Astrocyte of the spinal cord (primary cell): ENCODE results near the gene BBS1.
A peak's percentile ranks its signal among the peaks of the same experiment; 100 is the strongest.
"Not testable (repeated sequence)": the region's sequence is repeated elsewhere in the genome, so short reads cannot be mapped to it uniquely, and the experiment has no call there.

Experiments used
- DNase-seq: peaks from one replicate; pipeline ENCODE4 v3.0.0; 2011; ENCODE audit warnings: low read depth, low spot score
- H3K4me3 ChIP-seq: 2 replicates; pipeline ENCODE4 v1.5.1; 2011; ENCODE audit warnings: low read depth, mild to moderate bottlenecking, low read length, moderate library complexity
- in situ Hi-C: cut with HindIII; loops from 2 replicates; pipeline ENCODE4 v1.10.0; 2017; ENCODE audit warnings: low sequenced_read_pairs
- TF ChIP-seq, protein P1 (sequence below): IDR thresholded peaks from 2 replicates; pipeline ENCODE4 v1.5.1; 2012; ENCODE audit warnings: low read depth, mild to moderate bottlenecking, low read length, inconsistent platforms

The BBS1 gene

DNA sequence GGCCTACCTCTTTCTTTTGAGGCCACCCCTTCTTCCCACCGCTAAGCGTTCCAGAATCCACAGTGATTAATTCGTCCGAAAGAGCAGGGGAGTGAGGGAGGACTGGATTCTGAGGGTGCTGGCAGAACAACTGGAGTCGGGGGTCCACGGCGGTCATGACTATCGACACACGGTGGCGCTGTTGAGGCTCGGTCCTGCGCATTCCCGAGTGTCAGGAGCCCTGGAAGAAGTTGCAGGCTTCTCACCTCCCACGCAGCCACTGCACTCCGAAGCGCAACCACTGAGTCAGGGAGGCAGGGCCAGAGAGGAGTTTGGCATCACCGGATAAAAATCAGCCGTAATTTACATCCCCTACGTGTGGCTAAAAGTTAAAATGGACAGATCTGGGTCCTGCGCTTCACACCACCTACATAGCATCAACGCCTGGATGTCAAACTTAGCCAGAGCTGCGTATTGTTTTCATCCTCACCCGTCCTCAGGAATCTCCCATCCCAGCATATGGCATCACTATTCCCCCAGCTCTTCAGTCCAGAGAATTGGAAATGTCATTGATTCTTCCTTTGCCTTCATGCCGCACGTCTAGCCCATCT, 68.7 kb downstream of the BBS1 start:
- H3K4me3 ChIP-seq = no peak overlapping the region
- in situ Hi-C loops = no loop called here

DNA sequence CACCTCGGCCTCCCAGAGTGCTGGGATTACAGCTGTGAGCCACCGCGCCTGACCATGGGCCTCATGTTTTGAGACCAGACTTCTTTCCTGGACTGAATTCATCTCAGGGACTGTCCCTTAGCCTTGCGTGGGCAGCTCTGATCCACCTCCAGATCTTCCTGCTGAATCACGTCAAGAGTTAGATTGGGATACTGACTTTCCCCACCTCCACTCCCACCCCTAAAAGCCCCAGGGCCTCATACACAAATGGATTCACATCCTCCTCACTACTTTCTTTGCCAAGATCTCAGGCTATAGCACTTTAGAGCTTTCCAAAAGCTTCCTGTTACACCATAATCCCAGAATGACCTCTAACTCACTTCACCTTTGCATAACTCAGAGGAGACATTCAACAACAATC, 70.4 kb downstream of the BBS1 start:
- in situ Hi-C loops = no loop called here
- TF ChIP-seq, protein P1, sequence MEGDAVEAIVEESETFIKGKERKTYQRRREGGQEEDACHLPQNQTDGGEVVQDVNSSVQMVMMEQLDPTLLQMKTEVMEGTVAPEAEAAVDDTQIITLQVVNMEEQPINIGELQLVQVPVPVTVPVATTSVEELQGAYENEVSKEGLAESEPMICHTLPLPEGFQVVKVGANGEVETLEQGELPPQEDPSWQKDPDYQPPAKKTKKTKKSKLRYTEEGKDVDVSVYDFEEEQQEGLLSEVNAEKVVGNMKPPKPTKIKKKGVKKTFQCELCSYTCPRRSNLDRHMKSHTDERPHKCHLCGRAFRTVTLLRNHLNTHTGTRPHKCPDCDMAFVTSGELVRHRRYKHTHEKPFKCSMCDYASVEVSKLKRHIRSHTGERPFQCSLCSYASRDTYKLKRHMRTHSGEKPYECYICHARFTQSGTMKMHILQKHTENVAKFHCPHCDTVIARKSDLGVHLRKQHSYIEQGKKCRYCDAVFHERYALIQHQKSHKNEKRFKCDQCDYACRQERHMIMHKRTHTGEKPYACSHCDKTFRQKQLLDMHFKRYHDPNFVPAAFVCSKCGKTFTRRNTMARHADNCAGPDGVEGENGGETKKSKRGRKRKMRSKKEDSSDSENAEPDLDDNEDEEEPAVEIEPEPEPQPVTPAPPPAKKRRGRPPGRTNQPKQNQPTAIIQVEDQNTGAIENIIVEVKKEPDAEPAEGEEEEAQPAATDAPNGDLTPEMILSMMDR = no peak
- H3K4me3 ChIP-seq = no peak overlapping the region
- DNase-seq = no peak

More for the DNA sequence above, 68.7 kb downstream of the BBS1 start:
- TF ChIP-seq, protein P1 = peak; percentile 85
- peak; percentile 57 for DNase-seq

DNA sequence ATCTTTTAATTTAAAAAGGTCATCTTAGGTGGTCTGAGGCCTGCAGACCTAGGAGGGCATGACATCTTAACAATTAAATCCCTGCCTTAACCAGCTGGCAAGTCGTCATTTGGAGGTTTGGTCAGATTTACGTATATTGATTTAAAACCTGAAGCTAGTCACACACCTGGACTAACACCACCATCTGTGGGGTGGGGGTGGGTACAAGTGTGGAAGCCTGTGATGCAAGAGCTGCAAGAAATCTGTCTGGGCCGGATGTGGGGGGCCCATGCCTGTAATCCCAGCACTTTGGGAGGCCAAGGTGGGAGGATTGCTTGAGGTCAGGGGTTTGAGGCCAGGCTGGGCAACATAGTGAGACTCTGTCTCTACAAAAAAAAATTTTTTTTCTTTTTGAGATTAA, 70.8 kb downstream of the BBS1 start:
- TF ChIP-seq, protein P1 = no peak
- H3K4me3 ChIP-seq = no peak overlapping the region
- no peak for DNase-seq
- in situ Hi-C loops = no loop called here

DNA sequence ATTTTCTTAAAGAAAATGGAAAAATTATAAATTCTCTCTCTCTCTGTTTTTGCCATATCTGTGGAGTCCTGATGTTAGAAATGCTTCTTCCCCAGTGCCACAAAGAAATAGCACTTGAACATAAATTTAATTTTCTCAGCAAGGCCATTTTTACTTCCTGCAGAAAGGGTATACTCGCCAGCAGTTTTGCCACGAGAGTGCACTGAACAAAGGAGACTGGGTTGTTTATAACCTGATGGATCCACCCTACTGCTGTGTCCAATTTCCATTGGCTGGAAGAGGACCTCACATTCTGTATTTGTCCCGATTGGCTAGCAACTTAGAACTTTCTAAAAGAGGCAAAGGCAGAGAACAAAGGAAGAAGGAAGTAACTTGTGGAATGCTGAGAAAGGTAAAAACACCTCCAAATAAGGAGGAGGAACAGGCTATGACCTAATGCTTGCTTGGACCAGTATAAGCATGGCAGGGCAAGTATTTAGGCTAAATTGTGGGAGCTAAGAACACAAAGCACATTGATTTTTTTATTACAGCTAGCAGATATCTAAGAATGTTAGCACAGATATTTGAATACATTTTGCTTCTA, 72.2 kb downstream of the BBS1 start:
- H3K4me3 ChIP-seq, in situ Hi-C loops, DNase-seq: not testable (repeated sequence)
